HepG2 (cell line): Measurements from ENCODE around the gene TULP3.

Source experiments
- CTCF ChIP-seq: sonication (generic); formaldehyde crosslinking; IDR thresholded peaks from 2 replicates; pipeline ENCODE4 v1.5.0; 2020; ENCODE audit warnings: mild to moderate bottlenecking, missing genetic modification reagents, moderate library complexity
- HDAC2 ChIP-seq: sonication (generic); formaldehyde crosslinking; IDR thresholded peaks from 2 replicates; pipeline ENCODE4 v1.4.0; 2020; ENCODE audit warnings: missing genetic modification reagents
- KDM5B ChIP-seq: sonication (generic); formaldehyde crosslinking; IDR thresholded peaks from 2 replicates; pipeline ENCODE4 v1.4.0; 2020; ENCODE audit warnings: missing genetic modification reagents, mild to moderate bottlenecking, borderline replicate concordance
- NCOA2 ChIP-seq: sonication (generic); formaldehyde crosslinking; IDR thresholded peaks from 2 replicates; pipeline ENCODE4 v1.8.0; 2022; ENCODE audit warnings: inconsistent platforms
- NFE2L1 ChIP-seq: sonication (generic); formaldehyde crosslinking; IDR thresholded peaks from 2 replicates; pipeline ENCODE4 v1.4.0; 2020; ENCODE audit warnings: missing genetic modification reagents, mild to moderate bottlenecking, borderline replicate concordance
- PATZ1 ChIP-seq: sonication (generic); formaldehyde crosslinking; IDR thresholded peaks from 2 replicates; pipeline ENCODE4 v1.4.0; 2020; ENCODE audit warnings: missing genetic modification reagents
- SAP130 ChIP-seq: IDR thresholded peaks from 2 replicates; pipeline ENCODE4 v1.6.1; 2016; ENCODE audit warnings: low read depth
- SMYD3 ChIP-seq: sonication (generic); formaldehyde crosslinking; IDR thresholded peaks from 2 replicates; pipeline ENCODE4 v1.8.1; 2023; ENCODE audit warnings: mild to moderate bottlenecking, missing genetic modification reagents
- YY1 ChIP-seq: IDR thresholded peaks from 2 replicates; pipeline ENCODE4 v1.6.1; 2011; ENCODE audit warnings: low read length, low read depth, moderate library complexity, mild to moderate bottlenecking; ENCODE audit not compliant: insufficient read depth, insufficient replicate concordance
- ZBTB26 ChIP-seq: IDR thresholded peaks from 2 replicates; pipeline ENCODE4 v1.6.1; 2016; ENCODE audit warnings: missing compliant biosample characterization, missing genetic modification reagents, borderline replicate concordance
- ZMYM3 ChIP-seq: sonication (generic); formaldehyde crosslinking; IDR thresholded peaks from 2 replicates; pipeline ENCODE4 v1.5.1; 2020; ENCODE audit warnings: mild to moderate bottlenecking, missing genetic modification reagents
- ZNF3 ChIP-seq: IDR thresholded peaks from 2 replicates; pipeline ENCODE4 v1.7.0; 2017; ENCODE audit warnings: inconsistent platforms
- ZNF639 ChIP-seq: conservative IDR thresholded peaks from 2 replicates; pipeline ENCODE4 v1.6.1; 2018; ENCODE audit warnings: missing genetic modification reagents
- ZSCAN30 ChIP-seq: sonication (generic); formaldehyde crosslinking; IDR thresholded peaks from 2 replicates; pipeline ENCODE4 v1.5.0; 2020; ENCODE audit warnings: mild to moderate bottlenecking, missing genetic modification reagents

GRCh38 chr12:2858944-2859421, 31.7 kb upstream of the TULP3 start:
- TF ChIP-seq ZNF3 (CRISPR knock-in tag) (no peak), ZMYM3 (CRISPR knock-in tag) (no peak), YY1 (no peak), SMYD3 (CRISPR knock-in tag) (no peak), NCOA2 (CRISPR knock-in tag) (no peak), HDAC2 (CRISPR knock-in tag) (no peak), SAP130 (no peak), KDM5B (no peak), CTCF (CRISPR knock-in tag) (no peak), PATZ1 (no peak), NFE2L1 (CRISPR knock-in tag) (no peak), ZSCAN30 (CRISPR knock-in tag) (no peak), ZBTB26 (CRISPR knock-in tag) (no peak), ZNF639 (CRISPR knock-in tag) (no peak)
